ENCODE measurements around the gene CROT. TPM values are rescaled to one million over a fixed set of nuclear protein-coding genes. Genes with fewer than 3 reads are reported as not detected.

CROT gene
- total RNA-seq, 1 experiment from 2014 or later: 4.0 TPM

DNA sequence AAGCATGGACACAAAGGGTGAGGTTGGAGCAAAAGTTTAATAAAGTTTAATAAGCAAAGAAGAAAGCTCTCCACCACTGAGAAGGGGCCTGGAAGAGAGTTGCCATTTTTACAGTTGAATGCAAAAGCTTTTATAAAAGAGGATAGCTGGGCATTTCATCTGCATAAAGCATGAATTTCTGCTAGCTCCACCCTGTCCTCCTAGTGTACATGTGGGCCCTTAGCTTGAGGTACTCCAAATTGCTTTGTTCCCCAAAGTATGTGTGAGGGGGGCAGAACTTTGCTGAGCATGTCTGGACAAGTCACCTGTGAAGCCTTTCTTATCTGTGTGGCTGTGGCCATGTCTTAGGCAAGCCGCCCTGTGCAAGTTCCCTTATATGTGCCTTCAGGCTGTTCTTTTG lies 22.6 kb upstream of the CROT start (continued):
- TF ChIP-seq ELF4 (CRISPR knock-in tag; IDR thresholded peaks at IDR 0.05; ENCODE audit: low read depth): no peak
- TF ChIP-seq, protein P1, sequence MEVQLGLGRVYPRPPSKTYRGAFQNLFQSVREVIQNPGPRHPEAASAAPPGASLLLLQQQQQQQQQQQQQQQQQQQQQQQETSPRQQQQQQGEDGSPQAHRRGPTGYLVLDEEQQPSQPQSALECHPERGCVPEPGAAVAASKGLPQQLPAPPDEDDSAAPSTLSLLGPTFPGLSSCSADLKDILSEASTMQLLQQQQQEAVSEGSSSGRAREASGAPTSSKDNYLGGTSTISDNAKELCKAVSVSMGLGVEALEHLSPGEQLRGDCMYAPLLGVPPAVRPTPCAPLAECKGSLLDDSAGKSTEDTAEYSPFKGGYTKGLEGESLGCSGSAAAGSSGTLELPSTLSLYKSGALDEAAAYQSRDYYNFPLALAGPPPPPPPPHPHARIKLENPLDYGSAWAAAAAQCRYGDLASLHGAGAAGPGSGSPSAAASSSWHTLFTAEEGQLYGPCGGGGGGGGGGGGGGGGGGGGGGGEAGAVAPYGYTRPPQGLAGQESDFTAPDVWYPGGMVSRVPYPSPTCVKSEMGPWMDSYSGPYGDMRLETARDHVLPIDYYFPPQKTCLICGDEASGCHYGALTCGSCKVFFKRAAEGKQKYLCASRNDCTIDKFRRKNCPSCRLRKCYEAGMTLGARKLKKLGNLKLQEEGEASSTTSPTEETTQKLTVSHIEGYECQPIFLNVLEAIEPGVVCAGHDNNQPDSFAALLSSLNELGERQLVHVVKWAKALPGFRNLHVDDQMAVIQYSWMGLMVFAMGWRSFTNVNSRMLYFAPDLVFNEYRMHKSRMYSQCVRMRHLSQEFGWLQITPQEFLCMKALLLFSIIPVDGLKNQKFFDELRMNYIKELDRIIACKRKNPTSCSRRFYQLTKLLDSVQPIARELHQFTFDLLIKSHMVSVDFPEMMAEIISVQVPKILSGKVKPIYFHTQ (CRISPR knock-in tag; IDR thresholded peaks at IDR 0.05): no peak

DNA sequence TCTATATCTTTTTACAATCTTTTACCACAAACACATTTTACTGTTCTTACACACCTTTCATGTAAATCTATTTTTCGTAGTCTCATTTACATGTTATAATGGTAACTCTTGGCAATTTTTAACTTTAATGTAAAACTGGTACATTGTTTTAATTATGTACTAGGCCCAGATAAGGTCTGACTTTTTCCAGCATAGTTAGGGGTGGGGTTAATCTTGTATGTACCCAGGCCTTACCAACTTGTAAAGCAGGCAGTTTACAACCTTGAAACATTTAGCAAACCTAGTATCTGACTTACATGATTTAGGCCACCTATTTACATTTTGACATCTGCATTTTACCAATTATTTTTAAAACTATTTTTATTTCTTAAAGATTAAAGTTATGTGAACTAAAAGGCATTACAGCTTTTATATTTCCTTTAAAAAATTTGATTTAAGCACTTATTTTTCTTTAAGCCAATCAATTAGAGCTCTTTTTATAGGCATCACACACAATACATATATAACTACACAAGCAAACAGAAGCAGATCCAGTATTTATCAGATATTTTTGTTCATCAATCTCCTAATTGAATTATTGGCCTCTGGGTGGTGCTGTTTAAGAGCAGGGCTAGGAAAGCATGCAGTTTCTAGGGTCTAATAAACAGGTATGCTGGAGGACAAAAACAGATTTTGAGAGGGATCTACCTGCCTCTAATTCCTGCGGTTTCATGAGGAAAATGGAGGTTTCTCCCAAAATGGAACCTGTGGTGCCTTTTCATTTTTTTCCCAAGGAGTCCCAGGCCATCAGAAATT lies 19.7 kb upstream of the CROT start:
- no peak for ATAC-seq
- TF ChIP-seq, protein P2, sequence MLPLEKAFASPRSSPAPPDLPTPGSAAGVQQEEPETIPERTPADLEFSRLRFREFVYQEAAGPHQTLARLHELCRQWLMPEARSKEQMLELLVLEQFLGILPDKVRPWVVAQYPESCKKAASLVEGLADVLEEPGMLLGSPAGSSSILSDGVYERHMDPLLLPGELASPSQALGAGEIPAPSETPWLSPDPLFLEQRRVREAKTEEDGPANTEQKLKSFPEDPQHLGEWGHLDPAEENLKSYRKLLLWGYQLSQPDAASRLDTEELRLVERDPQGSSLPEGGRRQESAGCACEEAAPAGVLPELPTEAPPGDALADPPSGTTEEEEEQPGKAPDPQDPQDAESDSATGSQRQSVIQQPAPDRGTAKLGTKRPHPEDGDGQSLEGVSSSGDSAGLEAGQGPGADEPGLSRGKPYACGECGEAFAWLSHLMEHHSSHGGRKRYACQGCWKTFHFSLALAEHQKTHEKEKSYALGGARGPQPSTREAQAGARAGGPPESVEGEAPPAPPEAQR (CRISPR knock-in tag; IDR thresholded peaks at IDR 0.05): no peak
- TF ChIP-seq CREM (CRISPR knock-in tag; IDR thresholded peaks at IDR 0.05) (no peak), ZNF263 (CRISPR knock-in tag; IDR thresholded peaks at IDR 0.05; ENCODE audit: low read depth) (no peak), SP1 (CRISPR knock-in tag; conservative IDR thresholded peaks at IDR 0.05) (no peak)
- TF ChIP-seq, protein P3, sequence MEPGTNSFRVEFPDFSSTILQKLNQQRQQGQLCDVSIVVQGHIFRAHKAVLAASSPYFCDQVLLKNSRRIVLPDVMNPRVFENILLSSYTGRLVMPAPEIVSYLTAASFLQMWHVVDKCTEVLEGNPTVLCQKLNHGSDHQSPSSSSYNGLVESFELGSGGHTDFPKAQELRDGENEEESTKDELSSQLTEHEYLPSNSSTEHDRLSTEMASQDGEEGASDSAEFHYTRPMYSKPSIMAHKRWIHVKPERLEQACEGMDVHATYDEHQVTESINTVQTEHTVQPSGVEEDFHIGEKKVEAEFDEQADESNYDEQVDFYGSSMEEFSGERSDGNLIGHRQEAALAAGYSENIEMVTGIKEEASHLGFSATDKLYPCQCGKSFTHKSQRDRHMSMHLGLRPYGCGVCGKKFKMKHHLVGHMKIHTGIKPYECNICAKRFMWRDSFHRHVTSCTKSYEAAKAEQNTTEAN (CRISPR knock-in tag; IDR thresholded peaks at IDR 0.05): no peak
- TF ChIP-seq, protein P4, sequence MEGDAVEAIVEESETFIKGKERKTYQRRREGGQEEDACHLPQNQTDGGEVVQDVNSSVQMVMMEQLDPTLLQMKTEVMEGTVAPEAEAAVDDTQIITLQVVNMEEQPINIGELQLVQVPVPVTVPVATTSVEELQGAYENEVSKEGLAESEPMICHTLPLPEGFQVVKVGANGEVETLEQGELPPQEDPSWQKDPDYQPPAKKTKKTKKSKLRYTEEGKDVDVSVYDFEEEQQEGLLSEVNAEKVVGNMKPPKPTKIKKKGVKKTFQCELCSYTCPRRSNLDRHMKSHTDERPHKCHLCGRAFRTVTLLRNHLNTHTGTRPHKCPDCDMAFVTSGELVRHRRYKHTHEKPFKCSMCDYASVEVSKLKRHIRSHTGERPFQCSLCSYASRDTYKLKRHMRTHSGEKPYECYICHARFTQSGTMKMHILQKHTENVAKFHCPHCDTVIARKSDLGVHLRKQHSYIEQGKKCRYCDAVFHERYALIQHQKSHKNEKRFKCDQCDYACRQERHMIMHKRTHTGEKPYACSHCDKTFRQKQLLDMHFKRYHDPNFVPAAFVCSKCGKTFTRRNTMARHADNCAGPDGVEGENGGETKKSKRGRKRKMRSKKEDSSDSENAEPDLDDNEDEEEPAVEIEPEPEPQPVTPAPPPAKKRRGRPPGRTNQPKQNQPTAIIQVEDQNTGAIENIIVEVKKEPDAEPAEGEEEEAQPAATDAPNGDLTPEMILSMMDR (IDR thresholded peaks at IDR 0.05): no peak
- no peak overlapping the region for H3K27ac Mint-ChIP-seq
- H3K27me3 Mint-ChIP-seq (ENCODE audit: low read depth): peaks cover 6% of the 10 kb centered on the region
- POLR2A ChIA-PET: no interaction called here
- DNase-seq (ENCODE audit: low spot score): no peak
- H3K9me3 Mint-ChIP-seq: peaks cover 87% of the 10 kb centered on the region
- CTCF ChIA-PET: no interaction called here
- no peak overlapping the region for H3K4me3 Mint-ChIP-seq
- peaks cover 81% of the 10 kb centered on the region for H3K36me3 Mint-ChIP-seq
- H3K4me1 Mint-ChIP-seq: no peaks in the 10 kb centered on the region

DNA sequence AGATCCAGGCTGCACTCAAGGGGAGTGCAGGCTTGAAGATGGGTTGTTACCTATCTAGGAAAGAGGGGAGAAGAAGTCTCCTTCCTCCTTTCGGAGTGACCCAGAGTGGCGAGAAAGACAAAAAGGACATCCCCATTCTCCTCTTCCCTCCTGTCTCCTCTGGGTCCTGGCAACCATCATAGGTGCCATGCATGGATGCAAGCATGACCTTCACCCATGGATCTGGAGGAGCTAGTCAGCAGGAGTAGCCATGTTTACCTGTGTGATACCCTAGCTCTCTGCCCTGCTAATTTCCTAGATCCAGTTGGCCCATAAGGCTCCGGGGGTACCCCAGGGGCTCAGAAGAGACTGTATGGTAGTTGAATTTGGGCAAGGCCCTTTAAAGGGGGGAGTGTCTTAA lies 17.2 kb upstream of the CROT start:
- Mint-ChIP-seq H3K9me3 (peaks cover 77% of the 10 kb centered on the region), H3K27me3 (ENCODE audit: low read depth) (peaks cover 6% of the 10 kb centered on the region), H3K36me3 (peaks cover 79% of the 10 kb centered on the region), H3K4me1 (peaks cover 13% of the 10 kb centered on the region), H3K4me3 (no peak overlapping the region), H3K27ac (no peak overlapping the region)
- ChIA-PET CTCF (no interaction called here), POLR2A (no interaction called here)
- DNase-seq (ENCODE audit: low spot score) (no peak), ATAC-seq (no peak)
- no peak for TF ChIP-seq SOX15 (CRISPR knock-in tag; IDR thresholded peaks at IDR 0.05)
- no peak for TF ChIP-seq ZNF219 (CRISPR knock-in tag; IDR thresholded peaks at IDR 0.05; ENCODE audit: borderline replicate concordance)
- no peak for TF ChIP-seq ZNF671 (CRISPR knock-in tag; IDR thresholded peaks at IDR 0.05)
- TF ChIP-seq, protein P5, sequence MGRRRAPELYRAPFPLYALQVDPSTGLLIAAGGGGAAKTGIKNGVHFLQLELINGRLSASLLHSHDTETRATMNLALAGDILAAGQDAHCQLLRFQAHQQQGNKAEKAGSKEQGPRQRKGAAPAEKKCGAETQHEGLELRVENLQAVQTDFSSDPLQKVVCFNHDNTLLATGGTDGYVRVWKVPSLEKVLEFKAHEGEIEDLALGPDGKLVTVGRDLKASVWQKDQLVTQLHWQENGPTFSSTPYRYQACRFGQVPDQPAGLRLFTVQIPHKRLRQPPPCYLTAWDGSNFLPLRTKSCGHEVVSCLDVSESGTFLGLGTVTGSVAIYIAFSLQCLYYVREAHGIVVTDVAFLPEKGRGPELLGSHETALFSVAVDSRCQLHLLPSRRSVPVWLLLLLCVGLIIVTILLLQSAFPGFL (CRISPR knock-in tag; IDR thresholded peaks at IDR 0.05; ENCODE audit: borderline replicate concordance): no peak
- TF ChIP-seq, protein P3 (CRISPR knock-in tag; IDR thresholded peaks at IDR 0.05): no peak
- TF ChIP-seq TEAD1 (CRISPR knock-in tag; IDR thresholded peaks at IDR 0.05): no peak
- TF ChIP-seq, protein P6, sequence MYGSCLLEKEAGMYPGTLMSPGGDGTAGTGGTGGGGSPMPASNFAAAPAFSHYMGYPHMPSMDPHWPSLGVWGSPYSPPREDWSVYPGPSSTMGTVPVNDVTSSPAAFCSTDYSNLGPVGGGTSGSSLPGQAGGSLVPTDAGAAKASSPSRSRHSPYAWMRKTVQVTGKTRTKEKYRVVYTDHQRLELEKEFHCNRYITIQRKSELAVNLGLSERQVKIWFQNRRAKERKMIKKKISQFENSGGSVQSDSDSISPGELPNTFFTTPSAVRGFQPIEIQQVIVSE (CRISPR knock-in tag; IDR thresholded peaks at IDR 0.05; ENCODE audit: borderline replicate concordance): no peak
- no peak for TF ChIP-seq GABPB1 (CRISPR knock-in tag; IDR thresholded peaks at IDR 0.05)
- TF ChIP-seq ZNF317 (CRISPR knock-in tag; IDR thresholded peaks at IDR 0.05; ENCODE audit: borderline replicate concordance, low read depth): no peak
- TF ChIP-seq HMGA2 (CRISPR knock-in tag; IDR thresholded peaks at IDR 0.05): no peak
- TF ChIP-seq, protein P7, sequence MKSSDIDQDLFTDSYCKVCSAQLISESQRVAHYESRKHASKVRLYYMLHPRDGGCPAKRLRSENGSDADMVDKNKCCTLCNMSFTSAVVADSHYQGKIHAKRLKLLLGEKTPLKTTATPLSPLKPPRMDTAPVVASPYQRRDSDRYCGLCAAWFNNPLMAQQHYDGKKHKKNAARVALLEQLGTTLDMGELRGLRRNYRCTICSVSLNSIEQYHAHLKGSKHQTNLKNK (CRISPR knock-in tag; IDR thresholded peaks at IDR 0.05): no peak
- TF ChIP-seq, protein P8, sequence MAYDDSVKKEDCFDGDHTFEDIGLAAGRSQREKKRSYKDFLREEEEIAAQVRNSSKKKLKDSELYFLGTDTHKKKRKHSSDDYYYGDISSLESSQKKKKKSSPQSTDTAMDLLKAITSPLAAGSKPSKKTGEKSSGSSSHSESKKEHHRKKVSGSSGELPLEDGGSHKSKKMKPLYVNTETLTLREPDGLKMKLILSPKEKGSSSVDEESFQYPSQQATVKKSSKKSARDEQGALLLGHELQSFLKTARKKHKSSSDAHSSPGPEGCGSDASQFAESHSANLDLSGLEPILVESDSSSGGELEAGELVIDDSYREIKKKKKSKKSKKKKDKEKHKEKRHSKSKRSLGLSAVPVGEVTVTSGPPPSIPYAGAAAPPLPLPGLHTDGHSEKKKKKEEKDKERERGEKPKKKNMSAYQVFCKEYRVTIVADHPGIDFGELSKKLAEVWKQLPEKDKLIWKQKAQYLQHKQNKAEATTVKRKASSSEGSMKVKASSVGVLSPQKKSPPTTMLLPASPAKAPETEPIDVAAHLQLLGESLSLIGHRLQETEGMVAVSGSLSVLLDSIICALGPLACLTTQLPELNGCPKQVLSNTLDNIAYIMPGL (CRISPR knock-in tag; IDR thresholded peaks at IDR 0.05): no peak
- no peak for TF ChIP-seq CREM (CRISPR knock-in tag; IDR thresholded peaks at IDR 0.05)

Measured in WTC11 (cell line).